Measurements from ENCODE around the gene COTL1. TPM values are rescaled to one million over a fixed set of nuclear protein-coding genes. Genes with fewer than 3 reads are reported as not detected.

The COTL1 gene
- total and polyA plus RNA-seq, 4 donors: 12.0 to 59.5 (median 23.0) TPM

- H3K4me1 ChIP-seq (ENCODE audit: control insufficient read depth in 4 of 4, insufficient read depth in 4 of 4, low read length in 3 of 4): peaks cover 0 to 4% (median 2%) of the 10 kb centered on the region in 4 donors
Measured at GRCh38 chr16:84606081-84606875, 11.6 kb downstream of the COTL1 start.

DNA sequence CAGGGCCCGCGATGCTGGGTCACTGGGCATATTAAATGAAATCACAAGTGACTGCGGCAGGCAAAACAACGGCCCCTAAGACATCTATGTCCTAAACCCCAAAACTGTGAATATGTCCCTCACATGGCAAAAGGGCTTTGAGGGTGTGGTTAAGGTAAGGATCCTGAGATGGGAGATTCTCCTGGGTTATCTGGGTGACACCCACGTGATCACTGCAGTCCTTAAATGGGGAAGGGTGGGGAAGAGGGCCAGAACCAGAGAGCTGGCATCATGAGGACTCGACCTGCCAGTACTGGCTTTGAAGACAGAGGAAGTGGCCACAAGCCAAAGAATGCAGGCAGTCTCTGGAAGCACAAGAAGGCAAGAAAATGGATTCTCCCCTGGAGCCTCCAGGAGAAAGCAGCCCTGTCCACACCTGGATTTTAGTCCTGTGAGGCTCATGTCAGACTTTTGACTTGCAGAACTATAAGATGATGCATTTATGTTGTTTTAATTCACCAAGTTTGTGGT lies 12.5 kb downstream of the COTL1 start:
- Histone ChIP-seq H3K9me3 (ENCODE audit: control insufficient read depth in 4 of 4, low read length in 3 of 4) (no peaks in the 10 kb centered on the region), H3K4me1 (ENCODE audit: control insufficient read depth in 4 of 4, insufficient read depth in 4 of 4, low read length in 3 of 4) (peaks cover 0 to 4% (median 2%) of the 10 kb centered on the region in 4 donors), H3K36me3 (ENCODE audit: control insufficient read depth in 4 of 4, insufficient read depth in 3 of 4, low read depth in 1 of 4, low read length in 3 of 4) (no peaks in the 10 kb centered on the region), H3K27me3 (ENCODE audit: control insufficient read depth in 4 of 4, insufficient read depth in 4 of 4, low read length in 3 of 4) (no peaks in the 10 kb centered on the region), H3K27ac (ENCODE audit: low read depth in 1 of 2, low read length in 2 of 2) (no peak overlapping the region), H3K4me3 (ENCODE audit: low read depth in 1 of 3, low read length in 3 of 3) (no peak overlapping the region), H3K9ac (ENCODE audit: low read depth in 1 of 2, low read length in 2 of 2) (no peak overlapping the region)
- DNase-seq (ENCODE audit: low spot score): no peak
- TF ChIP-seq MAX (IDR thresholded peaks at IDR 0.05): no peak
- TF ChIP-seq HNF4A (conservative IDR thresholded peaks at IDR 0.05): no peak
- TF ChIP-seq RXRA (IDR thresholded peaks at IDR 0.05): no peak
- no peak for TF ChIP-seq ATF3 (IDR thresholded peaks at IDR 0.05)
- no peak for TF ChIP-seq RAD21 (IDR thresholded peaks at IDR 0.05)
- no peak for TF ChIP-seq EGR1 (IDR thresholded peaks at IDR 0.05; ENCODE audit: low read depth in 2 of 2)
- TF ChIP-seq, protein P1, sequence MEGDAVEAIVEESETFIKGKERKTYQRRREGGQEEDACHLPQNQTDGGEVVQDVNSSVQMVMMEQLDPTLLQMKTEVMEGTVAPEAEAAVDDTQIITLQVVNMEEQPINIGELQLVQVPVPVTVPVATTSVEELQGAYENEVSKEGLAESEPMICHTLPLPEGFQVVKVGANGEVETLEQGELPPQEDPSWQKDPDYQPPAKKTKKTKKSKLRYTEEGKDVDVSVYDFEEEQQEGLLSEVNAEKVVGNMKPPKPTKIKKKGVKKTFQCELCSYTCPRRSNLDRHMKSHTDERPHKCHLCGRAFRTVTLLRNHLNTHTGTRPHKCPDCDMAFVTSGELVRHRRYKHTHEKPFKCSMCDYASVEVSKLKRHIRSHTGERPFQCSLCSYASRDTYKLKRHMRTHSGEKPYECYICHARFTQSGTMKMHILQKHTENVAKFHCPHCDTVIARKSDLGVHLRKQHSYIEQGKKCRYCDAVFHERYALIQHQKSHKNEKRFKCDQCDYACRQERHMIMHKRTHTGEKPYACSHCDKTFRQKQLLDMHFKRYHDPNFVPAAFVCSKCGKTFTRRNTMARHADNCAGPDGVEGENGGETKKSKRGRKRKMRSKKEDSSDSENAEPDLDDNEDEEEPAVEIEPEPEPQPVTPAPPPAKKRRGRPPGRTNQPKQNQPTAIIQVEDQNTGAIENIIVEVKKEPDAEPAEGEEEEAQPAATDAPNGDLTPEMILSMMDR (IDR thresholded peaks at IDR 0.05; ENCODE audit: low read depth, low read length, missing input control): no peak
- no peak for TF ChIP-seq SP1 (IDR thresholded peaks at IDR 0.05)
- TF ChIP-seq FOXA2 (IDR thresholded peaks at IDR 0.05): no peak
- no peak for TF ChIP-seq HNF4G (IDR thresholded peaks at IDR 0.05)
- 90% methylated on average over 6 of the region's 6 CpGs for WGBS

More at GRCh38 chr16:84606081-84606875, 11.6 kb downstream of the COTL1 start:
- H3K9me3 ChIP-seq (ENCODE audit: control insufficient read depth in 4 of 4, low read length in 3 of 4): no peaks in the 10 kb centered on the region
- no peaks in the 10 kb centered on the region for H3K36me3 ChIP-seq (ENCODE audit: control insufficient read depth in 4 of 4, insufficient read depth in 3 of 4, low read depth in 1 of 4, low read length in 3 of 4)
- no peaks in the 10 kb centered on the region for H3K27me3 ChIP-seq (ENCODE audit: control insufficient read depth in 4 of 4, insufficient read depth in 4 of 4, low read length in 3 of 4)
- WGBS: 87% methylated on average over 14 of the region's 14 CpGs
- H3K4me3 ChIP-seq (ENCODE audit: low read depth in 1 of 3, low read length in 3 of 3): no peak overlapping the region
- no peak for DNase-seq (ENCODE audit: low spot score)
- no peak overlapping the region for H3K27ac ChIP-seq (ENCODE audit: low read depth in 1 of 2, low read length in 2 of 2)
- TF ChIP-seq, protein P1 (IDR thresholded peaks at IDR 0.05; ENCODE audit: low read depth, low read length, missing input control): no peak
- no peak for TF ChIP-seq FOXA2 (IDR thresholded peaks at IDR 0.05)
- no peak overlapping the region for H3K9ac ChIP-seq (ENCODE audit: low read depth in 1 of 2, low read length in 2 of 2)

- Histone ChIP-seq H3K27me3 (ENCODE audit: control insufficient read depth in 4 of 4, insufficient read depth in 4 of 4, low read length in 3 of 4) (no peaks in the 10 kb centered on the region), H3K4me1 (ENCODE audit: control insufficient read depth in 4 of 4, insufficient read depth in 4 of 4, low read length in 3 of 4) (peaks cover 0 to 6% (median 3%) of the 10 kb centered on the region in 4 donors), H3K36me3 (ENCODE audit: control insufficient read depth in 4 of 4, insufficient read depth in 3 of 4, low read depth in 1 of 4, low read length in 3 of 4) (no peaks in the 10 kb centered on the region), H3K9ac (ENCODE audit: low read depth in 1 of 2, low read length in 2 of 2) (no peak overlapping the region), H3K4me3 (ENCODE audit: low read depth in 1 of 3, low read length in 3 of 3) (no peak overlapping the region), H3K9me3 (ENCODE audit: control insufficient read depth in 4 of 4, low read length in 3 of 4) (no peaks in the 10 kb centered on the region), H3K27ac (ENCODE audit: low read depth in 1 of 2, low read length in 2 of 2) (no peak overlapping the region)
- DNase-seq (ENCODE audit: low spot score): no peak
- WGBS: 75% methylated on average over 9 of the region's 9 CpGs
- TF ChIP-seq HNF4A (conservative IDR thresholded peaks at IDR 0.05): no peak
- TF ChIP-seq NR2F2 (IDR thresholded peaks at IDR 0.05): no peak
- no peak for TF ChIP-seq MAX (IDR thresholded peaks at IDR 0.05)
- TF ChIP-seq ATF3 (IDR thresholded peaks at IDR 0.05): no peak
- no peak for TF ChIP-seq RAD21 (IDR thresholded peaks at IDR 0.05)
- no peak for TF ChIP-seq FOXA1 (IDR thresholded peaks at IDR 0.05)
- TF ChIP-seq TAF1 (conservative IDR thresholded peaks at IDR 0.05): no peak
- no peak for TF ChIP-seq HNF4G (IDR thresholded peaks at IDR 0.05)
- no peak for TF ChIP-seq YY1 (IDR thresholded peaks at IDR 0.05)
- TF ChIP-seq SP1 (IDR thresholded peaks at IDR 0.05): no peak
- TF ChIP-seq, protein P1 (IDR thresholded peaks at IDR 0.05; ENCODE audit: low read depth, low read length, missing input control): no peak
- TF ChIP-seq EGR1 (IDR thresholded peaks at IDR 0.05; ENCODE audit: low read depth in 2 of 2): no peak
Measured at GRCh38 chr16:84604477-84605013, 13.3 kb downstream of the COTL1 start.

All from liver (tissue), 9 donors.